ENCODE data around the gene LRFN4.

GRCh38 chr11:66809592-66809991 is 47.3 kb upstream of the LRFN4 start:
- no peak for TF ChIP-seq CTCF (IDR thresholded peaks at IDR 0.05)
- no peak for TF ChIP-seq POLR2A (IDR thresholded peaks at IDR 0.05)
- no peak for TF ChIP-seq POLR2AphosphoS5 (IDR thresholded peaks at IDR 0.05)
- no peak for TF ChIP-seq EP300 (IDR thresholded peaks at IDR 0.05)
